HG03521 (cell line): ENCODE measurements around the gene SHC1.

ENCODE experiments used
- ATAC-seq: cut with Tn5 transposase; IDR thresholded peaks from one replicate; pipeline ENCODE4 v1.9.1; 2021; ENCODE audit warnings: mild to moderate bottlenecking, moderate library complexity; ENCODE audit not compliant: unreplicated experiment

The SHC1 gene

DNA sequence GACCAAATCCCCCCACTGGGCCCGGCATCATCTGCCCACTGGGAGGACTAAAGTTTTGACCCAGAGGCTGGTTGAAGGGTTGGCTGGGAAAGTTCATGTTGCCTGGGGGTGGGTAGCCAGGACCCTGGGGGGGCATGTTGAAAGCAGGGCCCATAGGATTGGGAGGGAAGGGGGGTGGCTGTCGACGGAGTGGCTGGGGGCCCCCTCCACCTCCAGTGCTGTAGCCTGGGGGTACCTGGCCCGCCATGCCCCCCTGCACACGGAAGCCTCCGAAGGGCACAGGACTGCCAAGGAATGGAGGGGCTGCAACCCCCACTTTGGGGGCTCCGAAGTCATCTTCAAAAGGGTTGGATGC, 11.1 kb downstream of the SHC1 start:
- no peak for ATAC-seq

DNA sequence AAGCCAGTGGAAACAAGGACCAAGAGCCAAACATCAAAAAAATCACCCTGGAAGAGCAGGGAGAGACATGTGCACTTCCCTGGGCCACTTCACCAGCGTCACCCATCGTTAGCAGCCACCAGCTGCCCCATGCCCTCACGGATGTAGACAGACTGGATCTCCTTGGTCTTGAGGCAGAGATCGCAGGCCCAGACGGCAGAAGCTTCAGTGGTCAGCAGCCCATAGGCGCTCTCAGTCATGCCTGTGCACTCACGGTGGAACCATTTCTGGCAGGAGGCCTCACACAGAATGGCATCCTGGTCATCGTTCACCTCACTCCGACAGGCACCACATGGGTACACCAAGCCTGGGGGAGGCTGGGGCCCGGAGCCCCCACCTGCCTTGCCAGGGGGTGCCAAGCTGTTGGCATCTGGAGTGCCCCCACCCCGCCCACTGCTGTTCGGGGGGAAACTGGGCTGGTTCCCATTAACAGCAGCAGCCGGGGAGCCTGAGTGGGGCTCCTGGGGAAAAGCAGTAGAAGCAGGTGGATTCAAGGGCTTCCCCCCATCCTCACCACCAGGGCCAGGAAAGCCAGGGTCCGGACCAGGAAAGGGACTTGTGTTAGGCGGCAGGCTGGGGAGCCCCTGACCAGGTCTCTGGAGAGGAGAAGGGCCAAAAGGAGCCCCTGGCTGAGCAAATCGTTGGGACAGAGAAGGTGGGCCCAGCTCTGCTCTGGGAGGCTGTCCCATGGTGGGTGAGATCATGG, 11.7 kb downstream of the SHC1 start:
- no peak for ATAC-seq

DNA sequence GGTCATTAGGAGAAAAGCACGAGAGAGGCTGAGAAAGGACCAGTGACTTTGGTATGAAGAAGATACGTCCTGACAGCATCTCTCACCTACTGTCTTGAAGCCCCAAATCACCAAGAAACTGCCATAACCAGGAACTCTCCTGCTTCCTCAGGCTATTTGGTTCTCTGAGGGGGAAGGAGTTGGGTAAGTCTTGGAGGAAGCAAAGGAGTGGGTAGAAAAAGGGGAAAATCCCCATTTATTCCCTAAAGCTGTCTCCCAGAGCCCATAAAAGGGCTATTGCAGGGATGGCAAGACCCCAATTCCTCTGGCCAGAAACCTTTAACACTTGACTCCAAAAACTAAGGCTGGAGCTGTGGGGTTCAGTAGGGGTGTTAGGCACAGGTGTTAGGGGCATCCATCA, 12.5 kb downstream of the SHC1 start:
- no peak for ATAC-seq

GRCh38 chr1:154957091-154957657, 13.4 kb downstream of the SHC1 start:
- ATAC-seq, result no peak

GRCh38 chr1:154956544-154956941, 14.0 kb downstream of the SHC1 start:
- ATAC-seq, result no peak

- peak; percentile 48 for ATAC-seq
Measured at GRCh38 chr1:154955718-154956543, 14.6 kb downstream of the SHC1 start, which contains the start of gene PBXIP1. Gene PBXIP1 (minus strand): TSS chr1:154956099. CDS start chr1:154953721, 2,378 bp downstream.

GRCh38 chr1:154955039-154955717, 15.4 kb downstream of the SHC1 start:
- peak; percentile 57 for ATAC-seq

GRCh38 chr1:154954541-154954940, 16.0 kb downstream of the SHC1 start:
- no peak for ATAC-seq

GRCh38 chr1:154953611-154954038, 16.9 kb downstream of the SHC1 start:
- ATAC-seq, result no peak

DNA sequence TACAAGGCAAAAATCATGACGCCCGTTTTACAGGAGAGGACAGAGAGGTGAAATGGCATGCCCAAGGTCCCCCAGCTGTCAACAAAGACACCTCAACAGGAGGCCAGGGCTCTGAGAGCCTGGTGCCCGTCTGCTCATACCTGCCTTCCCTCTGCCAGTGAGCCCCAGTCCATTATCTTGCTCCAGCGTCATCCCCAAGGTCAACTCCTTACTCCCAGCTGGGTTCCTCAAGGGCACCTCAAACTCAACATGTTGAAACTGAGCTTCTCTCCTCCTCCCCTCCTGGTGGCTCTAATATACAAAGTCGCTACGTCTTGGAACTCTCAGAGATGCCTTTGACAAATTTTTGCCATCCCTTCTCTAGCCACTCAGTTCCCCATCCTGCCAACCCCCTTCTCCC, 17.9 kb downstream of the SHC1 start:
- no peak for ATAC-seq

GRCh38 chr1:154951901-154952657, 18.5 kb downstream of the SHC1 start:
- ATAC-seq, result no peak

DNA sequence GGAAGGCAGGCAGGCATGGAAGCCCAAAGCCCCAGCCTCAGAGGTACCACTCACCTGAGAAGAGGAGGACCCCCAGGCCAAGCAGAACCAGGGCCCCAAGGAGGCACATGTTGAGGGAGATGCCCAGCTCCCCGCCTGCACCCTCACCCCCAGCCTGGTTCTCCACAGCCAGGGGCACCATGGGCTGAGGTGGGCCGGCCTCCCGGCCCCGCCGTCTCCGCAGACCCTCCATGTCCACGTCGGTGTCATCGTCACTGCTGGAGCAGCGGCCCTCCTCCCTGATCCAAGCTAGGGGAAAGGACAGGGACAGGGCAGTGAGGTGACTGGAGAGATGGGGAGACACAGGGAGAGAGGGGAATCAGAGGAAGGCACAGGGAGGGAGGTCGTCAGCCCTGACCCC, 22.5 kb downstream of the SHC1 start:
- no peak for ATAC-seq

- ATAC-seq, result no peak
Measured at GRCh38 chr1:154945962-154946850, 24.3 kb downstream of the SHC1 start.

- no peak for ATAC-seq
Measured at GRCh38 chr1:154945160-154945961, 25.2 kb downstream of the SHC1 start.

GRCh38 chr1:154944401-154945159, 26.0 kb downstream of the SHC1 start:
- ATAC-seq, result no peak

DNA sequence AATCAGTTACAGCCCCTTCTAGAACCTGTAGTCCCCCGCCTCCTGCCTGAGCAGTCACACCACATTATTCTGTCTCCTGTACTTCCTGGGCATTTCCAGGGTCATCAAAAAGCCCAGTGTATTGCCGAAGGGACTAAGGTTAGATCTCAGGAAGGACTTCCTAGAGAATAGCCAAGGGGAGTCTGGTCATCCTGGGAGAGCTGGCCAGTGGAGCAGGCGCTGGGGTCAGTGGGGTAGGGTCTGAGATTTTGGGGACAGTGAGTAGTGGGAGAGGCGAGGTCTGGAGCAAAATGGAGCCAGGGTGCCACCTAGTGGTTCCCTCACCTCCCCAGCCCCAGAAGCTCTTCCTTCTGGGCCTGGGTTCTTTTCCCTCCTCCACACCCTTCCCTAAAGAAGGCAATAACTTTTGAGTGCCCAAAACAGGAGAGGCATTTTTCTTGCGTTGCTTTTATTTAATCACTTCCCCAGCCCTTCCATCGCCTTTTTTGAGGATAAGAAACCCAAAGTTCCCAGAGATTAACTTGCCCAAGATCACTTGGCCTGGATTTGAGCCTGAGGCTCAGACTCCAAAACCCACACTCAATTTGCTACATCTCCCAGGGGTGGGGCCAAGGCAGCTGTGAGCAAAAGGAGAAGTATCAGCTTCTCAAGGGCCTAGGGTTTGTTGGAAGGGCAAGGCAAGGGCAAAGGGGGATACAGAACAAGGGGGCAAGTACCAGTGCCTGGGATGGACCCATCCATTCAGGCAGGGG, 26.7 kb downstream of the SHC1 start:
- no peak for ATAC-seq

- no peak for ATAC-seq
Measured at GRCh38 chr1:154941333-154942013, 29.1 kb downstream of the SHC1 start.
